ENCODE results near the gene ALDH8A1. TPM values are rescaled to one million over a fixed set of nuclear protein-coding genes. Genes with fewer than 3 reads are reported as not detected.

ALDH8A1 gene
- total and polyA plus RNA-seq, 4 donors = 0.30 to 1.1 (median 0.57) TPM

GRCh38 chr6:134934793-134935485 lies 15.0 kb downstream of the ALDH8A1 start:
- TF ChIP-seq CTCF (IDR thresholded peaks at IDR 0.05; ENCODE audit: control extremely low read depth, extremely low read depth) = no peak
- no peaks in the 10 kb centered on the region for H3K4me1 ChIP-seq (ENCODE audit: control insufficient read depth in 5 of 5, insufficient read depth in 5 of 5, low read length in 5 of 5)

DNA sequence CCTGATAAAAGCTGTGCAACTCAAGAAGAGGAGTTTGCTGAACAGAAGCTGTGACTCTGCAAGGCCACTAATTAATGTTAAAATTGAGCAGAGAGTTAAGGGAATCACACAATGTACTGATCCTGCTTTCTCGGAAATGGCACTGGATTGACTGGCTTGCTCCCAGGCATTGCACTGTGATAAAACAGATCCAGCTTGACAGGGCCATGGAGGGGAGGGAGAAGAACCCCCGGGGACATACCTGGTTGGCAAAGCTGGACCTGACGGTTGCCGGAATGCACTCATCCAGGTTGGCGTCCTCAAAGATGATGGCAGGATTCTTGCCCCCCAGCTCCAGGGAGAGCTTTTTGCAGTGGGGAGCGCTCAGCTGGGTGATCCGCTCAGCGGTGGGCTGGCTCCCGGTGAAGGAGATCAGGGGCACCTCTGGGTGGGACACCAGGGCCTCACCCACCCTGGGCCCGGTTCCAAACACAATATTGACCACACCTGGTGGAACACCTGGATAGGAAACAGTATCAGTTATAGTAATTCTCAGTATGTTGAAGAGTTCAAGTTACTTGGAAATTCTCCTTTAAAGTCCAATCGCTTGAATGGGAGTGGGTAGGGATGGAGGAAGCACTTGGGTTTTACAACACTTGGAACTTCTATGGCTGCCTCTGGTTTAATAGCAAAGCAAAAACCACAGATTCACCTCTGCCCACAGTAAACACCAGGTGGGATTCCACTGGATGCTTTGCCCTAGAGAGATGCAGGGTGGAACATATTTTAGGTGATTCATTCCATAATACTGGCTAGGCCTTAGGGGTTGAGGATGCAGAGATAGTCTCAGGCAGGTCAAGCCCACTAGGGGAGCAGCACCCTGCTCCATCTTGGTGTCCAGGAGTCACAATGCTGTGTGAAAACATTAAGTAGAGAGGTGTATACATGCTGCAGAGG lies 17.1 kb downstream of the ALDH8A1 start:
- no peaks in the 10 kb centered on the region for H3K4me1 ChIP-seq (ENCODE audit: control insufficient read depth in 5 of 5, insufficient read depth in 5 of 5, low read length in 5 of 5)
- ATAC-seq (ENCODE audit: insufficient read depth, low FRiP score) (no peak), DNase-seq (no peak)
- no peaks in the 10 kb centered on the region for H3K27me3 ChIP-seq (ENCODE audit: control insufficient read depth in 3 of 3, insufficient read depth in 3 of 3, low read length in 2 of 3)
- no peak overlapping the region for H3K9ac ChIP-seq (ENCODE audit: insufficient read depth in 1 of 2, low read length in 2 of 2)
- H3K9me3 ChIP-seq (ENCODE audit: control insufficient read depth in 4 of 4, insufficient read depth in 3 of 4, low read length in 3 of 4) = no peaks in the 10 kb centered on the region
- no peaks in the 10 kb centered on the region for H3K36me3 ChIP-seq (ENCODE audit: control insufficient read depth in 4 of 4, insufficient read depth in 4 of 4, low read length in 4 of 4)
- no peak overlapping the region for H3K4me3 ChIP-seq
- 96 to 98% methylated on average over 11 of the region's 11 CpGs for WGBS, 2 donors
- no peak for TF ChIP-seq CTCF (IDR thresholded peaks at IDR 0.05; ENCODE audit: control extremely low read depth, extremely low read depth)
- no peak overlapping the region for H3K27ac ChIP-seq (ENCODE audit: low read depth in 1 of 2, low read length in 1 of 2)

More at GRCh38 chr6:134934793-134935485, 15.0 kb downstream of the ALDH8A1 start:
- WGBS, 2 donors = 97% methylated on average over 5 of the region's 5 CpGs
- Histone ChIP-seq H3K9ac (ENCODE audit: insufficient read depth in 1 of 2, low read length in 2 of 2) (no peak overlapping the region), H3K9me3 (ENCODE audit: control insufficient read depth in 4 of 4, insufficient read depth in 3 of 4, low read length in 3 of 4) (no peaks in the 10 kb centered on the region), H3K4me3 (no peak overlapping the region), H3K27ac (ENCODE audit: low read depth in 1 of 2, low read length in 1 of 2) (no peak overlapping the region), H3K27me3 (ENCODE audit: control insufficient read depth in 3 of 3, insufficient read depth in 3 of 3, low read length in 2 of 3) (no peaks in the 10 kb centered on the region), H3K36me3 (ENCODE audit: control insufficient read depth in 4 of 4, insufficient read depth in 4 of 4, low read length in 4 of 4) (no peaks in the 10 kb centered on the region)
- ATAC-seq (ENCODE audit: insufficient read depth, low FRiP score) = no peak
- no peak for DNase-seq

DNA sequence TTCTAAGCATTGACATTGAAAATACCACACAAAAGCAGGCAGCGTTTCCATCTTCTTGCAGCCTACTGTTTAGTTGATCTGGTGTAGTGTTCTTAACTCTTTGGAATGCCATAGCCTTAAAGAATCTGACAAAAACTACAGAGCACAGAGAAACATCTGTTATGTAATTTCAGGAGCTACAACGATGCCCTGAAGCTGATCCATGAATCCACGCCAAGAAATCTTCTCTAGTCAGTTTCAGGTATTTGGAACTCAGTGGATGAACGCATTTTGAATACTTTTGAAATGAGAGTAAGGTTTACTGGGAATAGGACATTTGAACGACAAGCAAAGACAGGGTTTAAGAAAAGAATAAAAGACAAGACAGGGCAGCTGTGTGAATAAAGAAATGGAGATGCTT lies 17.8 kb downstream of the ALDH8A1 start:
- Histone ChIP-seq H3K9ac (ENCODE audit: insufficient read depth in 1 of 2, low read length in 2 of 2) (no peak overlapping the region), H3K27ac (ENCODE audit: low read depth in 1 of 2, low read length in 1 of 2) (no peak overlapping the region), H3K9me3 (ENCODE audit: control insufficient read depth in 4 of 4, insufficient read depth in 3 of 4, low read length in 3 of 4) (peaks cover 0 to 1% (median 0%) of the 10 kb centered on the region in 4 donors), H3K27me3 (ENCODE audit: control insufficient read depth in 3 of 3, insufficient read depth in 3 of 3, low read length in 2 of 3) (no peaks in the 10 kb centered on the region), H3K4me3 (no peak overlapping the region), H3K4me1 (ENCODE audit: control insufficient read depth in 5 of 5, insufficient read depth in 5 of 5, low read length in 5 of 5) (no peaks in the 10 kb centered on the region), H3K36me3 (ENCODE audit: control insufficient read depth in 4 of 4, insufficient read depth in 4 of 4, low read length in 4 of 4) (no peaks in the 10 kb centered on the region)
- ATAC-seq (ENCODE audit: insufficient read depth, low FRiP score) (no peak), DNase-seq (no peak)
- no peak for TF ChIP-seq CTCF (IDR thresholded peaks at IDR 0.05; ENCODE audit: control extremely low read depth, extremely low read depth)
- WGBS, 2 donors = 80 to 90% methylated on average over 5 of the region's 5 CpGs
